Peyer's patch (tissue), 4 donors: Measurements from ENCODE around the gene GSAP. TPM values are rescaled to one million over a fixed set of nuclear protein-coding genes. Genes with fewer than 3 reads are reported as not detected.

ENCODE experiments used
- DNase-seq, 3 donors: peaks; one replicate each; pipeline ENCODE4 v3.0.0-alpha.2; 2017 to 2019
- H3K27ac ChIP-seq, 4 donors: fragments of 200-600 bp; sonication (generic); one replicate each; pipeline ENCODE4 v1.5.1; 2016 to 2019
- H3K27me3 ChIP-seq, 2 donors: fragments of 200-600 bp; sonication (generic); one replicate each; pipeline ENCODE4 v1.5.1; 2019
- H3K36me3 ChIP-seq, 3 donors: fragments of 200-600 bp; sonication (generic); one replicate each; pipeline ENCODE4 v1.5.1; 2016 to 2019
- H3K4me1 ChIP-seq, 4 donors: fragments of 200-600 bp; sonication (generic); one replicate each; pipeline ENCODE4 v1.5.1; 2016 to 2019
- H3K4me3 ChIP-seq, 4 donors: fragments of 200-600 bp; sonication (generic); 1 replicate in 3 of 4; 2 replicates in 1 of 4; pipeline ENCODE4 v1.5.1; 2016 to 2019; ENCODE audit warnings: mild to moderate bottlenecking in 1 of 4
- H3K9me3 ChIP-seq, 4 donors: fragments of 200-600 bp; sonication (generic); one replicate each; pipeline ENCODE4 v1.5.1; 2016 to 2019; ENCODE audit warnings: mild to moderate bottlenecking in 1 of 4
- POLR2A ChIP-seq, 2 donors: fragments of 450-650 bp; IDR thresholded peaks; one replicate each; pipeline ENCODE4 v1.5.1; 2017; ENCODE audit warnings: antibody characterized with exemption in 2 of 2, mild to moderate bottlenecking in 2 of 2, moderate library complexity in 2 of 2
- total RNA-seq, 4 donors: library from RNA; depleted of rRNA; stranded (reverse); fragments of >200 nt; gene quantifications; one replicate each; pipeline ENCODE4 v1.1.0, GENCODE V29; 2016
- TF ChIP-seq, protein P1 (sequence below), 6 experiments: fragments of 450-650 bp in 4 of 6; fragments of 200-600 bp in 2 of 6; sonication (generic) in 1 of 6; IDR thresholded peaks; one replicate each; pipeline ENCODE4 v1.5.1; 2017 to 2019; ENCODE audit warnings: antibody characterized with exemption in 6 of 6, mild to moderate bottlenecking in 3 of 6, moderate library complexity in 1 of 6

The GSAP gene
- total RNA-seq, 4 donors from 2014 or later = 6.8 to 70.1 (median 28.7) TPM

DNA sequence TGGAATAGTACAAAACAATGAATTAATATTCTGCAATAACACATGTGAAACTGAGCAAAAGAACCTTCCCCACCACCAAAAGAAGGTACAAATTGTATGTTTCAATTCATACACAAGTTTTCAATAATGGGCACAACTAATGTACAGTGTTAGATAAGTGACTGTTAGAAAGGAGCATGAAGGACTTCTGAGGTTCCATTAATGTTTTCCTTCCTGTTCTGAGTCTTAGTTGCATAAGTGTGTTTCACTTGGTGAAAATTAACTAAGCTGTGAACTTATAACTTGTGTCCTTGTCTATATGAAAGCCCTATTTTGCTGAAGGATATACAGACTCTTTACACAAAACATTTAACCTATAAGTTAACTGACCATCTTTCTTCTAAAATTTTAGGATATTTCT lies 8.2 kb downstream of the GSAP start:
- Histone ChIP-seq H3K36me3 (no peaks in the 10 kb centered on the region), H3K9me3 (no peaks in the 10 kb centered on the region), H3K27me3 (no peaks in the 10 kb centered on the region), H3K4me1 (peaks cover 0 to under 1% (median 0%) of the 10 kb centered on the region in 4 donors), H3K27ac (no peak overlapping the region), H3K4me3 (no peak overlapping the region)
- DNase-seq = no peak
- no peak for TF ChIP-seq POLR2A (IDR thresholded peaks at IDR 0.05)
- TF ChIP-seq, protein P1, sequence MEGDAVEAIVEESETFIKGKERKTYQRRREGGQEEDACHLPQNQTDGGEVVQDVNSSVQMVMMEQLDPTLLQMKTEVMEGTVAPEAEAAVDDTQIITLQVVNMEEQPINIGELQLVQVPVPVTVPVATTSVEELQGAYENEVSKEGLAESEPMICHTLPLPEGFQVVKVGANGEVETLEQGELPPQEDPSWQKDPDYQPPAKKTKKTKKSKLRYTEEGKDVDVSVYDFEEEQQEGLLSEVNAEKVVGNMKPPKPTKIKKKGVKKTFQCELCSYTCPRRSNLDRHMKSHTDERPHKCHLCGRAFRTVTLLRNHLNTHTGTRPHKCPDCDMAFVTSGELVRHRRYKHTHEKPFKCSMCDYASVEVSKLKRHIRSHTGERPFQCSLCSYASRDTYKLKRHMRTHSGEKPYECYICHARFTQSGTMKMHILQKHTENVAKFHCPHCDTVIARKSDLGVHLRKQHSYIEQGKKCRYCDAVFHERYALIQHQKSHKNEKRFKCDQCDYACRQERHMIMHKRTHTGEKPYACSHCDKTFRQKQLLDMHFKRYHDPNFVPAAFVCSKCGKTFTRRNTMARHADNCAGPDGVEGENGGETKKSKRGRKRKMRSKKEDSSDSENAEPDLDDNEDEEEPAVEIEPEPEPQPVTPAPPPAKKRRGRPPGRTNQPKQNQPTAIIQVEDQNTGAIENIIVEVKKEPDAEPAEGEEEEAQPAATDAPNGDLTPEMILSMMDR (IDR thresholded peaks at IDR 0.05) = no peak

GRCh38 chr7:77406421-77406820 lies 9.7 kb downstream of the GSAP start:
- Histone ChIP-seq H3K9me3 (no peaks in the 10 kb centered on the region), H3K4me1 (no peaks in the 10 kb centered on the region), H3K4me3 (no peak overlapping the region), H3K27ac (no peak overlapping the region), H3K27me3 (no peaks in the 10 kb centered on the region), H3K36me3 (no peaks in the 10 kb centered on the region)
- no peak for DNase-seq
- TF ChIP-seq, protein P1 (IDR thresholded peaks at IDR 0.05) = no peak
- no peak for TF ChIP-seq POLR2A (IDR thresholded peaks at IDR 0.05)

DNA sequence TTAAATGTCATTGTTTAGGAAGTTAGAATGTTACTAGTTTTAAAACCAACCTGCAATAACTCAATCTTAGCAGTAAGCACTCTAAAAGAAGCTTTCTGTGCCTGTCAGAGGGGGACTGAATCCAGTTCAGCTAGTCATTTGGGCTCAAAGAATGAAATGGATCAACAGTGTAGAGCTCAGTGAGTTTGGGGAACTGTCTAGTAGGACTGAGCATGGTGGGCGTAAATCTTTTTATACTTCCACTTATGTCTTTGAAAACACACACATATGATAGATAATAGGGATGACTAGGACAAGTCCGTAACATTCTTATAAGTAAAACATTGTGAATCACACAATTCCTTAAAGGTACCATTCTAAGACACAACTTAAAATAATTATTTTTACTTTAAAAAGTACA lies 11.5 kb downstream of the GSAP start:
- Histone ChIP-seq H3K4me1 (no peaks in the 10 kb centered on the region), H3K27ac (no peak overlapping the region), H3K4me3 (no peak overlapping the region), H3K36me3 (no peaks in the 10 kb centered on the region), H3K9me3 (no peaks in the 10 kb centered on the region), H3K27me3 (no peaks in the 10 kb centered on the region)
- TF ChIP-seq POLR2A (IDR thresholded peaks at IDR 0.05) = no peak
- TF ChIP-seq, protein P1 (IDR thresholded peaks at IDR 0.05) = no peak
- no peak for DNase-seq

DNA sequence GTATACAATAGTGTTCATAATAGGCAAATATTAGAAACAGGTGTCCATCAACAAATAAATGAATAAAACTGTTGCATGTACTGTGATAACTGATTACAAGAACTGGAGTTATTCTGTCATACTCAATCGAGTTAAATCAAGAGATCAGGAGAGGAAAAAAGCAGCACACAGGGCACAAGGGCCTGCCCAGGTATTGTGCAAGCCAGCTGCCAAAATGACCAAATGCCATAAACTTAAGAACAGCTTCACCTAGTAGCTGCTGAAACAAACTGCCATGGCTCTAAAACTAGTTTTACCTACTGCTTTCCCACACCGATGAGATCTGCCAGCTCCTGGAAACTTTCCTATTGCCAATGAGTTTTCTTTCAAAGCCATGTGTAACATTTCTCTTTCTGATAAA lies 12.2 kb downstream of the GSAP start:
- no peak overlapping the region for H3K4me3 ChIP-seq
- H3K27ac ChIP-seq = no peak overlapping the region
- no peaks in the 10 kb centered on the region for H3K4me1 ChIP-seq
- no peaks in the 10 kb centered on the region for H3K27me3 ChIP-seq
- no peak for DNase-seq
- H3K36me3 ChIP-seq = no peaks in the 10 kb centered on the region
- TF ChIP-seq POLR2A (IDR thresholded peaks at IDR 0.05) = no peak
- TF ChIP-seq, protein P1 (IDR thresholded peaks at IDR 0.05) = no peak
- H3K9me3 ChIP-seq = no peaks in the 10 kb centered on the region

- no peak for TF ChIP-seq POLR2A (IDR thresholded peaks at IDR 0.05)
- TF ChIP-seq, protein P1 (IDR thresholded peaks at IDR 0.05) = no peak
- no peak for DNase-seq
- H3K36me3 ChIP-seq = no peaks in the 10 kb centered on the region
Measured at GRCh38 chr7:77402818-77403217, 13.3 kb downstream of the GSAP start.

GRCh38 chr7:77401002-77401401 lies 15.1 kb downstream of the GSAP start:
- Histone ChIP-seq H3K27me3 (no peaks in the 10 kb centered on the region), H3K27ac (no peak overlapping the region), H3K9me3 (no peaks in the 10 kb centered on the region), H3K36me3 (no peaks in the 10 kb centered on the region), H3K4me1 (no peaks in the 10 kb centered on the region), H3K4me3 (no peak overlapping the region)
- no peak for DNase-seq
- TF ChIP-seq, protein P1 (IDR thresholded peaks at IDR 0.05) = no peak
- no peak for TF ChIP-seq POLR2A (IDR thresholded peaks at IDR 0.05)

More at GRCh38 chr7:77402818-77403217, 13.3 kb downstream of the GSAP start:
- Histone ChIP-seq H3K4me3 (no peak overlapping the region), H3K4me1 (no peaks in the 10 kb centered on the region), H3K9me3 (no peaks in the 10 kb centered on the region), H3K27me3 (no peaks in the 10 kb centered on the region), H3K27ac (no peak overlapping the region)
